Heart left ventricle (tissue), 13 donors: ENCODE data around the gene ROBO1.

Source experiments
- POLR2A ChIP-seq, 2 donors: fragments of 450-650 bp; IDR thresholded peaks; one replicate each; pipeline ENCODE4 v1.6.1; 2017; ENCODE audit warnings: antibody characterized with exemption in 2 of 2, mild to moderate bottlenecking in 2 of 2, moderate library complexity in 2 of 2
- TF ChIP-seq, protein P1 (sequence below), 12 donors: fragments of 200-600 bp; sonication (generic) in 4 of 12; IDR thresholded peaks; one replicate each; pipeline versions ENCODE4 v1.5.0 to v1.8.0; 2018 to 2022; ENCODE audit warnings: antibody characterized with exemption in 12 of 12, mild to moderate bottlenecking in 5 of 12
- donor health status: ischemic (EF 13 %, LVEDD 7.1; RV severe dilation, severe dysfunction).
- donor health status: DM: no; HTN: yes; CAD: no.
- donor health status: DM: no; HTN: no; CAD: no.
- donor health status: ischemic (EF 25% LVEDD 6.9; RV normal size, moderate dysfunction).
- donor health status: ischemic (EF 25% LVEDD 5.7; RV mildly dilated, moderate dysfunction).
- donor health status: ischemic (EF 35%, LVEDD 5.7; RV mildly dilated, moderate dysfunction).
- donor health status: nonischemic (EF 11% LVEDD 7.7; RV severe dilation, severe dysfunction).
- donor health status: DM: yes; HTN: yes; CAD: no.
- donor health status: PGD.
- donor health status: ischemic (EF 29% LVEDD 5.4; RV normal size, mild dysfunction).
- donor health status: nonischemic (EF 23%, LVEDD 6.1; RV moderate dilation, normal function).

DNA sequence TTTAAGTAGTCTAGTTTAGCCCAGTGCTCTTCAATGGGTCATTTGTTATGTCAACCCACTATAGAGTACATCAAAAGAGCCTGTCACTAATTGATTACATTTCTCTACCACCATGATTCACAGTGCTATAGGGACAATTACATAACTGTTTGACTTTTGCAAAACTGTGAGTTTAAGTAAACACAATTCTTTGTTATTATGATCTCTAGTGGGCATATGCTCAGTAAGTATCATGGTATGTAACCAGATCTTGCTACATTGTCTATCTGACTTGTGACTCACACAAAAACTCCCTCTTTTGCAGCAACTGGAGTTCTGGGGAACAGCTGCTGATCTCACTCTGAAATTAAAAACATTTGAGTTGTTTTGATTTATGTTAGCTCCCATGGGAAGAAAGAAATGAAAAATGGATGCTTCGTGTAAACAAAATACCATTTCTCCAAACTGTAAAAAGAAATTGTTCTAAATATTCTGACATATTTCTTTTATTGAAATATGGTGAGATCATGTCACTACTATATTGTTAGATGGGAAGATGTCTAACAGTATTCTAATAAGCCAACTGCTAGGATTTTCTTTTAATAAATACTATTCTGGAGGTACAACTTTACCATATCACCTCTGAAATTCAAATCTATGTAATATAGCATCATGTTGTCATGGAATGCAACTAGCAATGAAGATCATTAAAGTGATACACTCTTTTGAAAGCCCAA lies 470.4 kb downstream of the ROBO1 start:
- no peak for TF ChIP-seq POLR2A (IDR thresholded peaks at IDR 0.05)
- TF ChIP-seq, protein P1, sequence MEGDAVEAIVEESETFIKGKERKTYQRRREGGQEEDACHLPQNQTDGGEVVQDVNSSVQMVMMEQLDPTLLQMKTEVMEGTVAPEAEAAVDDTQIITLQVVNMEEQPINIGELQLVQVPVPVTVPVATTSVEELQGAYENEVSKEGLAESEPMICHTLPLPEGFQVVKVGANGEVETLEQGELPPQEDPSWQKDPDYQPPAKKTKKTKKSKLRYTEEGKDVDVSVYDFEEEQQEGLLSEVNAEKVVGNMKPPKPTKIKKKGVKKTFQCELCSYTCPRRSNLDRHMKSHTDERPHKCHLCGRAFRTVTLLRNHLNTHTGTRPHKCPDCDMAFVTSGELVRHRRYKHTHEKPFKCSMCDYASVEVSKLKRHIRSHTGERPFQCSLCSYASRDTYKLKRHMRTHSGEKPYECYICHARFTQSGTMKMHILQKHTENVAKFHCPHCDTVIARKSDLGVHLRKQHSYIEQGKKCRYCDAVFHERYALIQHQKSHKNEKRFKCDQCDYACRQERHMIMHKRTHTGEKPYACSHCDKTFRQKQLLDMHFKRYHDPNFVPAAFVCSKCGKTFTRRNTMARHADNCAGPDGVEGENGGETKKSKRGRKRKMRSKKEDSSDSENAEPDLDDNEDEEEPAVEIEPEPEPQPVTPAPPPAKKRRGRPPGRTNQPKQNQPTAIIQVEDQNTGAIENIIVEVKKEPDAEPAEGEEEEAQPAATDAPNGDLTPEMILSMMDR (IDR thresholded peaks at IDR 0.05) = no peak
